HG03045 (cell line): Measurements from ENCODE around the gene ACTN1.
A peak's percentile ranks its signal among the peaks of the same experiment; 100 is the strongest.

Experiments
- ATAC-seq: cut with Tn5 transposase; IDR thresholded peaks from one replicate; pipeline ENCODE4 v1.9.1; 2021; ENCODE audit warnings: mild to moderate bottlenecking, moderate library complexity; ENCODE audit not compliant: unreplicated experiment

ACTN1 gene

DNA sequence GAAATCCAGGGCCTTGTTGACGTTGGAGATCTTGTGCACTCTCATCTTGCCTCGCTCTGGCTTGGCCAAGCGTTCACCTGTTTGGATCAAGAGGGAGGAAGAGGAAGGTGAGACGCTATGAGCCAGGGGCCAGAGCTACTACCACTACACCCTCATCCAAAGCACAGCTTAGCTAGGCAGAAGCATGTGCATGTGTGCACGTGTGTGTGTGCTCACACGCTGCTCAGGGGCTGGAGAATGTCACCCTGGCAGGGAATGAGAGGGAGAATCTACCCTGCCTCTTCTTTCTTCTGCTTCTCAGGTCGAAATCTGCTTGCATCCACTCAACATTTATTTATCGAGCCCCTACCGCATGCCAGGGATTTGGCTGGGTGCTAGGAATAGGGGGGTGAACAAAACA is 58.1 kb downstream of the ACTN1 start:
- ATAC-seq: no peak

DNA sequence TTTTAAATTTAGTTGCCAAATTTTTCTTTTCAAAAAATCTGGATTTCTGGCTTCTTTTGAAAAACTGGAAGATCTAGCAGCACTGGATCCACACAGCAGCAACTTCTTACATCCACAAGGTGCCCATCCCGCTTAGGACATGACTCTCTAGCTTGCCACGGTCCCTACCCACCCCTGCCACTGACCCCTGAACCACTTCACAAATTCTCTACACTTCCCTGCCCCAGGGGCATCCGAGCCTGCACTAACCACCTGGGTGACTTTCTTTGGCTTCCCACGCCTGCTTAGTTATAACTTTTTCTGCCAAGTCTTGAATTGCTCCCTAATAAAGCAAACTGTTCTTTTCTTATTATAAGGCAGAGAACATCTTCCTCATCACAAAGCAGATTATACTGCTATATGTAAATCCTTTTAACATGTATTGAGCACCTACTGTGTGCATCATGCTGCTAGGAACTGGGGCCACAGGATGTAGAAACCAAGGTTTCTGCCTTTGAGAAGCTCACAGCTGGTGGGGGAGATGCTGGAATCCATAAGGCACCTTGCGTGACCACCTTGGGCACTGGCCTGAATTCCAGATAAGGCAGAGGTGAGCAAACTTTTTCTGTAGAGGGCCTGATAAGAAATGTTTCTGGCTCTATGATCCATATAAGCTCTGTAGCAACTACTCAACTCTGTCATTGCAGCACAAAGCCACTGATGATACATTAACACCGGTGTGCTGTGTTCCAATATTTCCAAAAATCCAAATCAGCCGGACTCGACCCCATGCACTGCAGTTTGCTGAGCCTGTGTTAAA is 59.8 kb downstream of the ACTN1 start:
- no peak for ATAC-seq

DNA sequence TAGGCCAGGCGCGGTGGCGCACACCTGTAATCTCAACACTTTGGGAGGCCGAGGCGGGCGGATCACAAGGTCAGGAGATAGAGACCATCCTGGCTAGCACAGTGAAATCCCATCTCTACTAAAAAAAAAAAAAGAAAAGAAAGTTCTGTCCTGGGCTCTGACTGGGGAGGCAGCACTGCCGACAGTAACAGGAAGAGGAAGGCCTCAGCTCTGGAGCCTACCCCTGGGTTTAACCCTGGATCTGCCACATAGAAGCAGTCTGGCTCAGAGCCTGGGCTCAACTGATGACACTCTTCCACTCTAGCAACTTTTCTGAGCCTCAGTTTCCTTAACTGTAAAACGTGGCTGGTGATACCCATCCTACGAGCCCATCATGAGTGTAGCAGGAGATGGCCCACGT is 60.5 kb downstream of the ACTN1 start:
- no peak for ATAC-seq

DNA sequence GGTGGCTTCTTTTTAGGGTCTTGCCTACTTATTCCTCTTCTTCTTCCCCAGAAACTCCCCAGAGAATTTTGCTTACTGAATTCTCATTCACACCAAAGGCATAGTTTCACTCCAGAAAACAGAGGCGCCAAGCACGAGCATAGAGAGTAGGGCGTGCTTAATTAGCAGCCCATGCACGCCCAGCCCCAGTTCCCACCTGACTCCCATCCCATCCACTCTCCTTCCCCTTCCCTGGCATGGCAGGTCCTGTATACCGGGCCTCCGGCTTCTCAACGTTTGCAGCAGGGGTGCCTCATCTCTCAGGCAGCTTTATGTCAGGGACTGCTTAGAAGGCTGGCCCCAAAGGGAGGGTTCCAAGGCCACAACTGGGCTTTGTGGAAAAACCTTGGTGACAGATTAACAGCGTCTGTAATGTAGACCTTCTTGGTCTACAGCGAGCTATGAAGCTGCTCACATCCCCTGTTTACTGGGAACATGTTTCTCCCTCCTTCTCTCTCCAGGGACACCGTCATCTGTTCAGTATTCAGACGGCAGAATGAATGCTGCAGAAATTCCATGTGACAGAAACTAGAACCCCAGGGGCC is 62.7 kb downstream of the ACTN1 start:
- no peak for ATAC-seq

- ATAC-seq: no peak
Measured at GRCh38 chr14:68913516-68913915, 65.6 kb downstream of the ACTN1 start.

- peak; percentile 70 for ATAC-seq
Measured at GRCh38 chr14:68911594-68912227, 67.4 kb downstream of the ACTN1 start.

GRCh38 chr14:68910540-68910939 is 68.6 kb downstream of the ACTN1 start:
- ATAC-seq: no peak

DNA sequence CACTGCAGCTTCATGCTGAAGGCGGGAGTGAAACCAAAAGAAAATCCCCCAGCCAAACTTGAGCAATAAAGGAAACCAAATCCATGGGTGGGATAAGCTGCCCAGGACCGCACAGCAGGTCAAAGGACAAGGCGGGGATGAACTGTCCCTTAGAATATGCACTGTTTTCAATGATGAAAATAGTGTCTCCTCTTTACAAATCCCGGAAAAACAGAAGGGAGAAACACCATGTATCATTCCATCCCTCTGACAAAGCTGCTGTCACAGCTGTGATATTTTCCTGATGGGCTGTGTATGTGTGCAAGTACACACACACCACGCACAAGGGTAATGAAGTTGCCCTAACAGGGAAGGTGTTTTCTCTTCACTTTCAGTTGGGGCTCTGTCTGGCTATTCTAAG is 70.3 kb downstream of the ACTN1 start:
- ATAC-seq: no peak

GRCh38 chr14:68908201-68908600 is 70.9 kb downstream of the ACTN1 start:
- no peak for ATAC-seq

DNA sequence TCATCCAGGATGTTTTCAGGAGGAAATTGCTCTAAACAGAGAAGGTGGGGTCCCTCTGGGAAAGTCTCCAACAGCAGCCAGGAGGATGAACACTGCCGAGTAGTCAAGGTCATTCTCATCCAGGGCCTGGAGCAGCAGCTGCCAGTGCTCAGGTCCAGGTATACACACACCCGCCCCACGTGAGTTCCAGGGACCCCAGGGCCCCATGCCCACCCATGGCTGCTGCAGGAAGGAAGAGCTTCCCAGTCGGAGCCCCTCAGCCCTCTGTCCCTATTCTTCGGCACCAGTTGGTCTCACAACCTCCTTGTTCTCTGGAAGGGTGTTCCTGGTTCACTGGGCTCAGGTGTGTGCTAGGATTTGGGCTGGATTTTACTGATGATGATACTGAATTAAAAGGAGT is 72.7 kb downstream of the ACTN1 start:
- no peak for ATAC-seq

DNA sequence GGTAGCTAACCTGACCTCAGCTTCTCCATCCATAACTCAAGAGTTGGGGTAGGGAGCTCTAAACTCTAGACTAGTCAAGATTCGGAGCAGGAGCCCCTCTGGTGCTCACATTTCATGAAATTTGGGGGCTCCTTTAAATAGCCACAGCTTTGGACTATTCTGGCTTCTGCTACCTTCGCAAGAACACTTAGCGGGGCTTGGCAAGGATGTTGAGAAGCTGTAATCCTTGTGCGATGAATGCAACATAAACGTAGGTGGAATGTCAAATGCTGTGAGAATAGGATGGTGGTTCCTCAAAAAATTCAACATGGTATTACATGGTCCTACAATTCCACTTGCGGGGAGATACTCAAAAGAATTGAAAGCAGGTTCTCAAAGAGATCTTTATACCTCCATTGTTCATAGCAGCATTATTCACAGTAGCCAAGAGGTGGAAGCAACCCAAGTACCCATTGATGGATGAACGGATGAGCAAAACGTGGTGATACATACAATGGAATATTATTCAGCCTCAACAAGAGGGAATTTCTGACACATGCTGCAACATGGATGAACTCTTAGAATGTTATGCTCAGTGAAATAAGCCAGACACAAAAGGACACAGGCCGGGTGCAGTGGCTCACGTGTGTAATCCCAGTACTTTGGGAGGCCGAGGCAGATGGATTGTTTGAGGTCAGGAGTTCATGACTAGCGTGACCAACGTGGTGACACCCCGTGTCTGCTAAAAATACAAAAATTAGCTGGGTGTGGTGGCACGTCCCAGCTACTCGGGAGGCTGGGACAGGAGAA is 73.8 kb downstream of the ACTN1 start:
- no peak for ATAC-seq

- no peak for ATAC-seq
Measured at GRCh38 chr14:68902357-68902756, 76.7 kb downstream of the ACTN1 start.

- ATAC-seq: no peak
Measured at GRCh38 chr14:68899033-68899603, 80.0 kb downstream of the ACTN1 start.

- ATAC-seq: no peak
Measured at GRCh38 chr14:68898248-68899032, 80.7 kb downstream of the ACTN1 start.

DNA sequence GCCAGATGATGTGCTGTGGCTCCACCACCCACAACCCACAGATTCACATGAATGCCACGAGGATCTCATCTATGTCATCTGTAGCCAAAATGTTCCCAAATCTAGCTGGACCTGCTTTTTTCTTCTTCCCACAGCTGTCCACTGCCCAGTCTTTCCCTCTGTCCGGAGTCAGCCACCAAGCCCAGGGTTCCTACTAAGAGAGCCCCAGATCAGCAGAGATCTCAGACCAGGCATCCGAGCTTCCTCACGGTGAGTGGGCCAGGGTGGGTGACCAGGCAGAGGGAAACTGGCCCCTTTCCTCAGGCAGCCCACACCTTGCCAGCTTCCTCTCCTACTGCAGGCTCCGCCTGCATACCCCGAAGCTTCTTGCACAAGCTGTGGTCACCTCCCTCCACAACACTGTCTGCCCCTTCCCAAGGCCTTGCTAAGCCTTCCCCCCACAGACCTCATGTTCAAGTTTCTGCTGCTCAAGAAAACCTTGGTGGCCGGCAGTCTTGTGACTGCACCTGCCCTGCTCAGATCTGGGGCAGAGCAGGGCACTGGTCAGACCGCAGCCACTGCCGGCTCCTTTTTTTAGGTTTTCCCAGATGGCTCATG is 81.4 kb downstream of the ACTN1 start:
- no peak for ATAC-seq

- ATAC-seq: no peak
Measured at GRCh38 chr14:68896132-68896531, 83.0 kb downstream of the ACTN1 start.

- ATAC-seq: no peak
Measured at GRCh38 chr14:68894802-68895703, 84.0 kb downstream of the ACTN1 start.

DNA sequence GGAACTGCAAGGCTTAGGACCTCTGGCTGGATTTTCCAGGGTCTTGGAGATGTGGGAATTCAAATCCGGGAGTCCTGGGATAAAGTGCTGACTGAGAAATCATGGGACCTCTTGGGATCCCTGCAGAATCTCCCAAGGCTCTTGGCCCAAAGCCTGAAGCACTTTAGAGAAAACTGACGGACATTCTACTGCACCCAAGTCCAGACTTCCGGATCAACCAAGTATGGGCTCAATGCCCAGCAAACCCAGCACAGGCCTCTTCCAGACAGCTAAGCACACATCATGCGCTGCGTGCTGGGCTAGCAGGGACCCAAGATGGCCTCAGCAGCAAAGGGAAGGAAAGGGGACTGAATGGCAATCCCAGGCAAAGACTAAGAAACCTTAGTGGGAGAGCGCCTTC is 85.0 kb downstream of the ACTN1 start:
- ATAC-seq: no peak

DNA sequence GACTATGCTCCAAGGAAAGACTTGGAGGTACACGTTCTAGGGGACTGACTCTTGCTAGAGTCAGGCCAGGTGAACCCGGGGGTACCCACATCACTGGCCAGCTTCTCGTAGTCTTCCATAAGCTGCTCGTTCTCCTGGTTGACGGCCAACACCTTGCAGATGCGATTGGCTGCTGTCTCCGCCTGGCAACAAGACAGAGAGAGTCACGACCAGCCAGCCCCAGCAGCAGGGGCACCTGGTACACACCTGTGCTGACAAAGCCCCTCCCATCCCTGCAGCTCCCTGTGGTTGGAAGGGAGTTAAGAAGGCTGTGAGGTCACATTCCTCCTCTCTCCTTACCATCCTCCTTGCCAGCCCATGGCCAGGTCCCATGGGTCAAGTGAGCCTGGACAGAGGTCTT is 85.5 kb downstream of the ACTN1 start:
- no peak for ATAC-seq
